BLaER1 (cell line): ENCODE measurements around the gene MED13L.

ENCODE experiments used
- H3K27ac ChIP-seq: shearing (Covaris generic); formaldehyde crosslinking; 2 replicates; pipeline ENCODE4 v1.8.1; 2022
- H3K27me3 ChIP-seq: shearing (Covaris generic); formaldehyde crosslinking; 2 replicates; pipeline ENCODE4 v1.8.1; 2022
- H3K36me3 ChIP-seq: shearing (Covaris generic); formaldehyde crosslinking; 2 replicates; pipeline ENCODE4 v1.8.1; 2022
- H3K4me1 ChIP-seq: shearing (Covaris generic); formaldehyde crosslinking; 2 replicates; pipeline ENCODE4 v1.8.1; 2022
- H3K4me2 ChIP-seq: shearing (Covaris generic); formaldehyde crosslinking; 2 replicates; pipeline ENCODE4 v1.8.1; 2022
- H3K4me3 ChIP-seq: shearing (Covaris generic); formaldehyde crosslinking; 2 replicates; pipeline ENCODE4 v1.8.1; 2022
- H3K9ac ChIP-seq: shearing (Covaris generic); formaldehyde crosslinking; 2 replicates; pipeline ENCODE4 v1.8.1; 2022
- H3K9me3 ChIP-seq: shearing (Covaris generic); formaldehyde crosslinking; 2 replicates; pipeline ENCODE4 v1.8.1; 2022
- H4K20me1 ChIP-seq: shearing (Covaris generic); formaldehyde crosslinking; 2 replicates; pipeline ENCODE4 v1.8.1; 2022
- Cebpa-rat ChIP-seq: shearing (Covaris generic); IDR thresholded peaks from 2 replicates; pipeline ENCODE4 v1.8.1; 2022

Gene MED13L

DNA sequence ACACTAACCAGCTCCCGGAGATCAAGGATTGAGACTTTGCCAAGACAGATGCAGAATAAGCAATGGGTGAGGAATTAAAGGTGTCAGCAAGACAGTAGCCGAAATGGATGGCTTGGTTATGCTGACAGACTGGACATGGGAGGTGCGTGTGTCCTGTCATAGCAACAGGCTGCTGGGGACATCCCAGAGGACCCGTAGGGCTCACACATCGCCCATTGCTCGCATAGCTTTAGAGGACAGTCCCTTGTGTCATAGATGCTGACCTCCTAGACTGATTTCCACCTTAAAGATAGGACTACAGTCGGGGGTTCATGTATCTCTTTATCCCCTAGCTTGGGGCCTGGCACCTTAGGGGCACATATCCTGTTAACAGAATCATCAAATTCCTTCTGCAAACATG is 324.5 kb downstream of the MED13L start:
- peaks cover 48% of the 10 kb centered on the region for H3K36me3 ChIP-seq
- H3K27ac ChIP-seq = no peak overlapping the region
- no peaks in the 10 kb centered on the region for H3K27me3 ChIP-seq
- H4K20me1 ChIP-seq = no peaks in the 10 kb centered on the region
- TF ChIP-seq Cebpa-rat = no peak
- H3K9me3 ChIP-seq = no peaks in the 10 kb centered on the region
- no peak overlapping the region for H3K4me2 ChIP-seq
- no peak overlapping the region for H3K4me3 ChIP-seq
- no peaks in the 10 kb centered on the region for H3K4me1 ChIP-seq
- no peak overlapping the region for H3K9ac ChIP-seq

DNA sequence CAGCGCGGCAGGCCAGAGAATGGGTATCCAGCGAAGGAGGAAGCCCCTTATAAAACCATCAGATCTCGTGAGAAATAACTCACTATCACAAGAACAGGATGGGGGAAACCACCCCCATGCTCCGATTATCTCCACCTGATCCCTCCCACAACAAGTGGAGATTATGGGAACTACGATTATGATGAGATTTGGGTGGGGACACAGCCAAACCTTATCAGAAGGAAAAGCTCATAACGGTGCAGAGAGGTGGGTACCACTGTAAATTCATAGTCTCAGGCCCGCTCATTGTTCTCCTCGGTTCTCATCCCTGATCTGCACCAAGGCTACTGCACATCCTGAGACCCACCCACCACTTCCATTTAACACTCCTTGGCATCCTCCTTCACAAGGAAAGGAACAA is 326.5 kb downstream of the MED13L start:
- Histone ChIP-seq H3K9ac (no peak overlapping the region), H3K4me3 (no peak overlapping the region), H3K4me1 (no peaks in the 10 kb centered on the region), H3K27me3 (no peaks in the 10 kb centered on the region), H3K9me3 (no peaks in the 10 kb centered on the region), H3K27ac (no peak overlapping the region), H3K4me2 (no peak overlapping the region), H3K36me3 (peaks cover 29% of the 10 kb centered on the region; the same call in 1 of the 2 replicates), H4K20me1 (no peaks in the 10 kb centered on the region)
- TF ChIP-seq Cebpa-rat = no peak

DNA sequence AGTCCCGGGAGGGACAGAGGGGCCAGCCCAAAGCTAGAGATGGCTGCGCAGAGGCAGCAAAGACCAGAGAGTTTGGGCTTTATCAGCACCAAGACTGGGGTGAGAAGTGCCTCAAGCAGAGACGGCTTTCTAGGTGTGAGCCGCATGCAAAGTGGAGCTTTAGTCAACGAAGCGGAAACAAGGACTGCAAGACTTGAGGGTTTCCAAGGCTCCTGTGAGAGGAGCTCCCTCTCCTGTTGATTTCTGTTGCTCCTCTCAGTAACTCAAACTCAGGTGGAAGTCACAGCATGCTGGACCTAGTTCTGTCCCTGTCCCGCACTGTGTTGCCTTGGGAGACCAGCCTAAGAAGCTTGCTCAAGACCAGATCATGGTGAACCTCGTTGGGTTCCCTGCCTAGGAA is 327.8 kb downstream of the MED13L start:
- H3K27ac ChIP-seq = no peak overlapping the region
- no peak overlapping the region for H3K4me2 ChIP-seq
- H3K4me3 ChIP-seq = no peak overlapping the region
- no peak for TF ChIP-seq Cebpa-rat
- no peak overlapping the region for H3K9ac ChIP-seq
- no peaks in the 10 kb centered on the region for H3K27me3 ChIP-seq
- peaks cover 29% of the 10 kb centered on the region; the same call in 1 of the 2 replicates for H3K36me3 ChIP-seq
- H3K4me1 ChIP-seq = no peaks in the 10 kb centered on the region
- no peaks in the 10 kb centered on the region for H4K20me1 ChIP-seq
- no peaks in the 10 kb centered on the region for H3K9me3 ChIP-seq

DNA sequence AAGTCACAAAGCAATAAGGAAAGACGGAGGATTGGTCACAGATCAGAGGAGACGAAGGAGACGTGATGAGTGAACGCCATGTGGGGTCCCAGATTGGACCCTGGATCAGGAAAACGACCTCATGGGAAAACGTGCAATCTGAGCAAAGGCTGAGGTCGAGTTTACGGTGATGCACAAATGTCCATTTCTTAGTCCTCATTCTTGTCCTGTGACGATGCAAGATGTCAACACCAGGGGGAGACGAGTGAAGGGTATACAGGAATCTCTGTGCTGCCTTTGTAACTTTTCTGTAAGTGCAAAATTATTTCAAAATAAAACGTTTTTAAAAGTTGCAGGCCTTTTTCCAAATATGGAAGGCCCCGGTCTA is 329.8 kb downstream of the MED13L start:
- H3K9ac ChIP-seq = no peak overlapping the region
- H3K27ac ChIP-seq = no peak overlapping the region

DNA sequence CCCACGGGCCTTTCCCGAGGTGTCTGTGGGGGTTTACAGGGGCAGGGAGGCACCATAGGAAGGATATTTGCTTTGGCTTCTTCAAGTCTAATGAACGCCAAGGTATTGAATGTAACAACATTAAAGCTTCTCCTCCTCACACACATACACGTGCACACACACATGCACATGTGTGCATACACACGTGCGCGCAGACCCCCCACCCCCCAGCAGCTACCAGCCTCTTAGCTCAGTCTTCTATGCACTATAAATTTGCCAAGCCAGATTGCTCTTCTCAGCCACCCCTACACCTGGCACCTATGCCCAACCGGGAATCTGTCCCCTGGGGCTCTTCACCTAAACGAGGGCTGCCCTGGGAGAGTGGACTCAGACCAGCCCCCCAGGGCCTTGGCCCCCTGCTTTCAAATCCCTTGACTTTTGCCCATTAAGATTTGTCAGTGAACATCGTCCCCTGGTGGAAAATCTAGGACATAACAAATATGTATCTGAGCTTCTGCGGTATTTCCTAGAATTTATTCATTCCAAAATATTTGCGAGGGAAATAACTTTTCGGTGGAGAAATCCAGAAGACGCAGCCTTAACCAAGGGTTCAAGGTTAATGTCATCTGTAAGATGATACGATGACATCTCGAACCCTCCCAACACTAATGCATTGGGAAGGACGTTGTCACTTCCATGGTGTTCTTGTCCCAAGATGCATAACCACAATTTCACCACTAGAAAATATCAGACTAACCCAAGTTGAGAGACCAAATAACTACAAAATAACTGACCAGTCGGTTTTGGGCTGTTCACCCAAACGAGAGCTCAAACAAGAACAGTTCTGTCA is 330.4 kb downstream of the MED13L start:
- H3K27ac ChIP-seq = no peak overlapping the region
- no peak for TF ChIP-seq Cebpa-rat
- H3K9me3 ChIP-seq = no peaks in the 10 kb centered on the region
- no peaks in the 10 kb centered on the region for H3K4me1 ChIP-seq
- H3K4me2 ChIP-seq = no peak overlapping the region
- no peak overlapping the region for H3K9ac ChIP-seq
- H4K20me1 ChIP-seq = no peaks in the 10 kb centered on the region
- H3K27me3 ChIP-seq = no peaks in the 10 kb centered on the region
- H3K4me3 ChIP-seq = no peak overlapping the region
- peaks cover 17% of the 10 kb centered on the region; the same call in 1 of the 2 replicates for H3K36me3 ChIP-seq

More for the DNA sequence above, 329.8 kb downstream of the MED13L start:
- Histone ChIP-seq H3K27me3 (no peaks in the 10 kb centered on the region), H3K36me3 (peaks cover 22% of the 10 kb centered on the region; the same call in 1 of the 2 replicates), H3K4me3 (no peak overlapping the region), H3K4me1 (no peaks in the 10 kb centered on the region), H3K4me2 (no peak overlapping the region), H4K20me1 (no peaks in the 10 kb centered on the region), H3K9me3 (no peaks in the 10 kb centered on the region)
- TF ChIP-seq Cebpa-rat = no peak

DNA sequence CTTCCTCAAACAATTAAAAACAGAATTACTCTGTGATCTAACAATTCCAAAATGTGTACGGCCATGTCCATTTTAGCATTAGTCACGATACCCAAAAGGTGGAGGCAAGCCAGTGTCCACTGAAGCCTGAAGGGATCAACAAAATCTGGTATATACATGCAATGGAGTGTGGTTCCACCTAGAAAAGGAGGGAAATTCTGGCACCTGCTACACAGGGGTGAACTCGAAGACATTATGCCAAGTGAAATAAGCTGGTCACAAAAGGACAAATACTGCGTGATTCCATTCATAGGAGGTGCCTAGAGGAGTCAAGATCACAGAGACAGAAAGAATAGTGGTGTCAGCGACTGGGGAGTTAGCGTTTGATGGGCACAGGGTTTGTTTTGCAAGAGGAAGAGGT is 331.4 kb downstream of the MED13L start:
- Histone ChIP-seq H4K20me1 (no peaks in the 10 kb centered on the region), H3K9ac (no peak overlapping the region), H3K4me3 (no peak overlapping the region), H3K27ac (no peak overlapping the region), H3K36me3 (peaks cover 12% of the 10 kb centered on the region; the same call in 1 of the 2 replicates), H3K4me1 (no peaks in the 10 kb centered on the region), H3K27me3 (no peaks in the 10 kb centered on the region), H3K9me3 (no peaks in the 10 kb centered on the region), H3K4me2 (no peak overlapping the region)
- no peak for TF ChIP-seq Cebpa-rat

DNA sequence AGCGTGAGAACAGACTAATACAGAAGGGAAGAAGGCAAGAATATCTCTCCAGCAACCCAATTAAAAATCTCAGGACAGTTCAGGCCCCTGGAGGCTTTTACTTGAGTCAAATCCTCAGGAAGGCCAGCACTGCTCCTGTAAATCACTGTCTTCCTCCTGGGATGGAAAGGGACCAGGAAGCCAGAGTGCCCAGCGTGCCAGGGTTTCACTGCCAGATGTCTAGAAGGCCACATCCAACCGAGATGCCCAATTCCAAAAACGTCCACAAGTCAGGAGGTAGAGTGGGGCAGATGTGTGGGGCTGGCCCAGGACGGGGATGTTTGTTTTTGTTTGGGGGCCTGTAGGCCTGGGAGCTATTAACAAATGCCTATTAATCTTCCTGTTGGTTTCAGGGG is 332.0 kb downstream of the MED13L start:
- no peak overlapping the region for H3K4me2 ChIP-seq
- peaks cover 6% of the 10 kb centered on the region; the same call in 1 of the 2 replicates for H3K36me3 ChIP-seq
- no peak overlapping the region for H3K9ac ChIP-seq
- TF ChIP-seq Cebpa-rat = no peak
- no peaks in the 10 kb centered on the region for H4K20me1 ChIP-seq
- H3K27me3 ChIP-seq = no peaks in the 10 kb centered on the region
- H3K9me3 ChIP-seq = no peaks in the 10 kb centered on the region
- no peaks in the 10 kb centered on the region for H3K4me1 ChIP-seq
- H3K27ac ChIP-seq = no peak overlapping the region
- H3K4me3 ChIP-seq = no peak overlapping the region

DNA sequence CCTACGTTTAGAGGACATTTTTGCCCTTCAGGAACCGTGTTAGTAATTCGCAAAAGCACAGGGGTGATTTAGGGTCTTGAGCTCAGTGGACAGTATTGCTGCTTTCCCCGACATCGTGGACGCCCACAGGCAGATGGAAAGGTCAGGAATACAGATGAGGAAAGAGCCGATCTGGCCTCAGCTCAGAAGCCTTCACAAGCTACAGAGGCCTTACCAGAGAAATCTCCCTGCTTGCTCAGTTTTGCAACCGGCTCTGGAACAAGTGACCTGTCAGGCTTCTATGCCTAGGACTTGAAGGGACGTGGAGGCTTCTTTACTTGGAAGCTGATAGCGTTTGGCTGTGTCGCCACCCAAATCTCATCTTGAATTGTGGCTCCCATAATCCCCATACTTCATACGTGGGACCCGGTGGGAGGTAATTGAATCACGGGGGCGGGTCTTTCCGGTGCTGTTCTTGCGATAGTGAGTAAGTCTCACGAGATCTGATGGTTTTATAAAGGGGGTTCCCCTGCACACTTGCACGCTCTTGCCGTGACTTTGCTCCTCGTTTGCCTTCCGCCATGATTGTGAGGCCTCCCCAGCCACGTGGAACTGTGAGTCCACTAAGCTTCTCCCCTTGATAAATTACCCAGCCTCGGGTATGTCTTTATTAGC is 332.5 kb downstream of the MED13L start:
- TF ChIP-seq Cebpa-rat = no peak
- Histone ChIP-seq H3K27me3 (no peaks in the 10 kb centered on the region), H3K27ac (no peak overlapping the region), H3K4me3 (no peak overlapping the region), H3K4me1 (no peaks in the 10 kb centered on the region), H3K9me3 (0 out of 2 replicates have a peak, but pooled peaks cover 3% of the 10 kb centered on the region), H3K36me3 (peaks cover 1% of the 10 kb centered on the region; the same call in 1 of the 2 replicates), H3K9ac (no peak overlapping the region), H4K20me1 (no peaks in the 10 kb centered on the region), H3K4me2 (no peak overlapping the region)

DNA sequence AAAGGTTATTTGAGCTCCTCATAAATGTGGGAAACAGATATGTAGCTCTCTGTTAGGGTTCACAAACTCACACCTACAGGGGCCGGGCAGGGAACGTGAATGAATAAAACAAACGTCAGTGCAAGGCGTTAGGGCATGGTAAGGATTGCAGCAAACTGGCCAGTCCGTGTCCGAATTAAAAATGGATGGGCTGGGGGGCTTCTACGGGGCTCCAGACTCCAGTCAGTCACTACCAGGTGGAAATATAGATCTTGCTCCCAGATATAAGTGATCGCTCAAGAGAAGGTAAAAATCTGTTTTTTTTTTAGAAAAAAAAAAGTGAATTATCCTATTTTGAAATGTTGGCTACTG is 333.1 kb downstream of the MED13L start:
- H3K4me1 ChIP-seq = no peaks in the 10 kb centered on the region
- H3K9ac ChIP-seq = no peak overlapping the region
- no peak for TF ChIP-seq Cebpa-rat
- H3K4me3 ChIP-seq = no peak overlapping the region
- H3K36me3 ChIP-seq = no peaks in the 10 kb centered on the region
- no peaks in the 10 kb centered on the region for H4K20me1 ChIP-seq
- peaks cover 8% of the 10 kb centered on the region; the same call in 1 of the 2 replicates for H3K9me3 ChIP-seq
- no peak overlapping the region for H3K4me2 ChIP-seq
- no peaks in the 10 kb centered on the region for H3K27me3 ChIP-seq
- H3K27ac ChIP-seq = no peak overlapping the region
